ENCODE results near the gene CDC45. TPM values are rescaled to one million over a fixed set of nuclear protein-coding genes. Genes with fewer than 3 reads are reported as not detected.
A peak's percentile ranks its signal among the peaks of the same experiment; 100 is the strongest.

The CDC45 gene
- total RNA-seq, 1 donor from 2014 or later = 17.2 TPM

GRCh38 chr22:19514831-19515565 is 35.3 kb downstream of the CDC45 start:
- DNase-seq (ENCODE audit: low read depth in 2 of 2) = peak in 1 of 2 donors; percentile 41

GRCh38 chr22:19515654-19516377 is 36.1 kb downstream of the CDC45 start:
- no peak for DNase-seq (ENCODE audit: low read depth in 2 of 2)

GRCh38 chr22:19516378-19517170 is 36.9 kb downstream of the CDC45 start:
- no peak for DNase-seq (ENCODE audit: low read depth in 2 of 2)

- no peak for DNase-seq (ENCODE audit: low read depth in 2 of 2)
These were observed 37.4 kb downstream of the CDC45 start for GRCh38 chr22:19517171-19517500.

GRCh38 chr22:19517919-19518611 is 38.3 kb downstream of the CDC45 start:
- DNase-seq (ENCODE audit: low read depth in 2 of 2) = no peak

GRCh38 chr22:19518635-19519034 is 38.9 kb downstream of the CDC45 start:
- DNase-seq (ENCODE audit: low read depth in 2 of 2) = no peak

GRCh38 chr22:19519041-19519926 is 39.6 kb downstream of the CDC45 start:
- no peak for DNase-seq (ENCODE audit: low read depth in 2 of 2)

GRCh38 chr22:19520007-19520406 is 40.3 kb downstream of the CDC45 start:
- no peak for DNase-seq (ENCODE audit: low read depth in 2 of 2)

- no peak for DNase-seq (ENCODE audit: low read depth in 2 of 2)
These were observed 41.0 kb downstream of the CDC45 start for GRCh38 chr22:19520566-19521305.

GRCh38 chr22:19522190-19522880 is 42.6 kb downstream of the CDC45 start:
- peak in 1 of 2 donors; percentile 42 for DNase-seq (ENCODE audit: low read depth in 2 of 2)

GRCh38 chr22:19522881-19523239 is 43.1 kb downstream of the CDC45 start:
- DNase-seq (ENCODE audit: low read depth in 2 of 2) = peak in 1 of 2 donors; percentile 24

- DNase-seq (ENCODE audit: low read depth in 2 of 2) = peak in 1 of 2 donors; percentile 68
These were observed 43.8 kb downstream of the CDC45 start for GRCh38 chr22:19523240-19524169.

- DNase-seq (ENCODE audit: low read depth in 2 of 2) = peak; percentile 79 to 87
These were observed 44.7 kb downstream of the CDC45 start, which contains the start of gene CLDN5 for GRCh38 chr22:19524170-19525115. CLDN5 (minus strand) TSS chr22:19524410; CDS start chr22:19524255, 155 bp downstream.

- peak in 1 of 2 donors; percentile 38 for DNase-seq (ENCODE audit: low read depth in 2 of 2)
These were observed 45.5 kb downstream of the CDC45 start for GRCh38 chr22:19525116-19525660.

- no peak for DNase-seq (ENCODE audit: low read depth in 2 of 2)
These were observed 45.9 kb downstream of the CDC45 start for GRCh38 chr22:19525666-19526065.

GRCh38 chr22:19526076-19526701 is 46.5 kb downstream of the CDC45 start:
- no peak for DNase-seq (ENCODE audit: low read depth in 2 of 2)

All from dermis microvascular lymphatic vessel endothelial cell (primary cell).